Neutrophil (primary cell): ENCODE results near the gene ACTMAP.

Source experiments
- H3K27ac ChIP-seq: fragments of 200-600 bp; sonication (generic); 2 replicates; pipeline ENCODE4 v1.5.1; 2016; ENCODE audit warnings: mild to moderate bottlenecking, moderate library complexity
- H3K27me3 ChIP-seq: fragments of 200-600 bp; sonication (generic); 2 replicates; pipeline ENCODE4 v1.6.0; 2016; ENCODE audit warnings: mild to moderate bottlenecking
- H3K36me3 ChIP-seq: fragments of 200-600 bp; sonication (generic); 2 replicates; pipeline ENCODE4 v1.5.1; 2017
- H3K4me1 ChIP-seq, 2 experiments: fragments of 200-600 bp in 1 of 2; sonication (generic) in 1 of 2; 1 replicate in 1 of 2; 2 replicates in 1 of 2; pipeline versions ENCODE4 v1.5.1 to v1.6.1; 2013 to 2016; ENCODE audit warnings: low read depth in 1 of 2, low read length in 1 of 2, mild to moderate bottlenecking in 1 of 2, moderate library complexity in 1 of 2; ENCODE audit not compliant: control insufficient read depth in 1 of 2, insufficient read depth in 1 of 2
- H3K4me3 ChIP-seq, 2 experiments: fragments of 200-600 bp in 1 of 2; sonication (generic) in 1 of 2; 1 replicate in 1 of 2; 2 replicates in 1 of 2; pipeline ENCODE4 v1.5.1; 2013 to 2016; ENCODE audit warnings: low read depth in 1 of 2, low read length in 1 of 2, mild to moderate bottlenecking in 1 of 2, moderate library complexity in 1 of 2
- H3K9me3 ChIP-seq: fragments of 200-600 bp; sonication (generic); 2 replicates; pipeline ENCODE4 v1.5.1; 2016
- CTCF ChIP-seq: fragments of 200-600 bp; sonication (generic); IDR thresholded peaks from 2 replicates; pipeline ENCODE4 v1.5.1; 2016; ENCODE audit warnings: antibody characterized with exemption

The ACTMAP gene

GRCh38 chr19:40692212-40692551 is 58.1 kb downstream of the ACTMAP start:
- peaks cover 55% of the 10 kb centered on the region for H3K36me3 ChIP-seq
- no peak overlapping the region for H3K27ac ChIP-seq
- H3K27me3 ChIP-seq = no peaks in the 10 kb centered on the region
- no peak for TF ChIP-seq CTCF
- peaks cover 5 to 19% of the 10 kb centered on the region in 2 experiments for H3K4me1 ChIP-seq
- no peak overlapping the region for H3K4me3 ChIP-seq
- no peaks in the 10 kb centered on the region for H3K9me3 ChIP-seq

GRCh38 chr19:40691421-40692211 is 58.7 kb downstream of the ACTMAP start:
- peak overlapping the region; percentile 78 to 86 for H3K4me3 ChIP-seq
- H3K27ac ChIP-seq = peak overlapping the region; percentile 67
- no peaks in the 10 kb centered on the region for H3K9me3 ChIP-seq
- H3K4me1 ChIP-seq = peaks cover 5 to 19% of the 10 kb centered on the region in 2 experiments
- peaks cover 49% of the 10 kb centered on the region for H3K36me3 ChIP-seq
- no peak for TF ChIP-seq CTCF
- H3K27me3 ChIP-seq = no peaks in the 10 kb centered on the region
